Panc1 (cell line): Measurements from ENCODE around the gene CIB4.

Experiments
- CTCF ChIP-seq: fragments of 450-650 bp; IDR thresholded peaks from 2 replicates; pipeline ENCODE4 v1.5.1; 2017; ENCODE audit warnings: mild to moderate bottlenecking
- POLR2AphosphoS5 ChIP-seq: IDR thresholded peaks from 2 replicates; pipeline ENCODE4 v1.6.1; 2012; ENCODE audit warnings: mild to moderate bottlenecking, low read depth, low read length, moderate library complexity
- REST ChIP-seq, 2 experiments: IDR thresholded peaks; 2 replicates each; pipeline ENCODE4 v1.6.1; 2011 to 2012; ENCODE audit warnings: low read depth in 2 of 2, control low read depth in 1 of 2, low read length in 1 of 2, mild to moderate bottlenecking in 1 of 2, moderate library complexity in 1 of 2; ENCODE audit not compliant: insufficient read depth in 1 of 2
- SIN3A ChIP-seq: IDR thresholded peaks from 2 replicates; pipeline ENCODE4 v1.6.1; 2012; ENCODE audit warnings: low read depth, mild to moderate bottlenecking, low read length, moderate library complexity, borderline replicate concordance; ENCODE audit not compliant: insufficient read depth
- TCF7L2 ChIP-seq: IDR thresholded peaks from 2 replicates; pipeline ENCODE4 v1.6.1; 2011; ENCODE audit warnings: mild to moderate bottlenecking, low read depth, low read length, inconsistent platforms

GRCh38 chr2:26606847-26607190 is 34.3 kb downstream of the CIB4 start:
- TF ChIP-seq CTCF (no peak), POLR2AphosphoS5 (no peak), REST (IDR thresholded peaks at IDR 0.05; ENCODE audit: insufficient read depth in 1 of 2, low read depth in 2 of 2, low read length in 1 of 2) (no peak), SIN3A (no peak), TCF7L2 (no peak)
